MCF 10A (cell line): ENCODE results near the gene FBXO44. TPM values are rescaled to one million over a fixed set of nuclear protein-coding genes. Genes with fewer than 3 reads are reported as not detected.

ENCODE experiments used
- BruUV-seq: library from RNA; stranded (reverse); fragments of 400-500 nt; replicated peaks from 2 replicates; lab custom pipeline; 2021; lab: Mats Ljungman, UMichigan
- CTCF ChIA-PET: fragments of 300-600 bp; sonication (Branson Sonifier 250); formaldehyde crosslinking; extraction: SDS; loops from one replicate; lab custom pipeline; 2021; ENCODE audit warnings: antibody characterized with exemption, inconsistent platforms; lab: Yijun Ruan, JAX
- POLR2A ChIA-PET: fragments of 300-600, 350-650 bp; sonication (Branson Sonifier 250); formaldehyde crosslinking; extraction: SDS; loops from one replicate; lab custom pipeline; 2020; ENCODE audit warnings: antibody characterized with exemption, inconsistent platforms; lab: Yijun Ruan, JAX
- DNase-seq: peaks from one replicate; pipeline ENCODE4 v3.0.0-alpha.2; 2018; ENCODE audit not compliant: unreplicated experiment
- H3K27ac Mint-ChIP-seq: one replicate; pipeline ENCODE4 v1.8.0; 2022; ENCODE audit warnings: mild to moderate bottlenecking, low read depth, mixed read lengths; ENCODE audit not compliant: unreplicated experiment
- H3K27me3 Mint-ChIP-seq: one replicate; pipeline ENCODE4 v1.8.0; 2022; ENCODE audit warnings: mixed read lengths; ENCODE audit not compliant: insufficient read depth, unreplicated experiment
- H3K36me3 Mint-ChIP-seq: one replicate; pipeline ENCODE4 v1.8.0; 2022; ENCODE audit warnings: mild to moderate bottlenecking, moderate library complexity, mixed read lengths; ENCODE audit not compliant: insufficient read depth, unreplicated experiment
- H3K4me1 Mint-ChIP-seq: one replicate; pipeline ENCODE4 v1.8.0; 2022; ENCODE audit warnings: mixed read lengths; ENCODE audit not compliant: insufficient read depth, unreplicated experiment
- H3K4me3 Mint-ChIP-seq: one replicate; pipeline ENCODE4 v1.8.0; 2022; ENCODE audit warnings: mild to moderate bottlenecking, moderate library complexity, mixed read lengths; ENCODE audit not compliant: unreplicated experiment
- H3K9me3 Mint-ChIP-seq: one replicate; pipeline ENCODE4 v1.8.0; 2022; ENCODE audit warnings: mixed read lengths; ENCODE audit not compliant: unreplicated experiment
- intact Hi-C: fragments of 100-400 bp; cut with micrococcal nuclease; formaldehyde crosslinking; loops from 2 replicates; pipeline ENCODE4 v1.14.1; 2022
- total RNA-seq: library from RNA; stranded (reverse); gene quantifications from 2 replicates; pipeline ENCODE4 v1.2.3, GENCODE V29; 2022
- TF ChIP-seq, protein P1 (sequence below): fragments of 200-600 bp; IDR thresholded peaks from one replicate; pipeline ENCODE4 v1.8.0; 2022; ENCODE audit warnings: antibody characterized with exemption, mild to moderate bottlenecking; ENCODE audit not compliant: unreplicated experiment

The FBXO44 gene
- total RNA-seq, 1 experiment from 2014 or later, result 16.3 TPM

- intact Hi-C loops, result no loop called here
- no peak overlapping the region for H3K4me3 Mint-ChIP-seq
- CTCF ChIA-PET, result interaction anchor here (0.8 to 2.1 kb wide), 2 partner anchors 11 to 33 kb away, joined by 4 to 6 read pairs; partner anchors contain the start of gene FBXO6
These were observed 20.6 kb downstream of the FBXO44 start for GRCh38 chr1:11675325-11675724.

DNA sequence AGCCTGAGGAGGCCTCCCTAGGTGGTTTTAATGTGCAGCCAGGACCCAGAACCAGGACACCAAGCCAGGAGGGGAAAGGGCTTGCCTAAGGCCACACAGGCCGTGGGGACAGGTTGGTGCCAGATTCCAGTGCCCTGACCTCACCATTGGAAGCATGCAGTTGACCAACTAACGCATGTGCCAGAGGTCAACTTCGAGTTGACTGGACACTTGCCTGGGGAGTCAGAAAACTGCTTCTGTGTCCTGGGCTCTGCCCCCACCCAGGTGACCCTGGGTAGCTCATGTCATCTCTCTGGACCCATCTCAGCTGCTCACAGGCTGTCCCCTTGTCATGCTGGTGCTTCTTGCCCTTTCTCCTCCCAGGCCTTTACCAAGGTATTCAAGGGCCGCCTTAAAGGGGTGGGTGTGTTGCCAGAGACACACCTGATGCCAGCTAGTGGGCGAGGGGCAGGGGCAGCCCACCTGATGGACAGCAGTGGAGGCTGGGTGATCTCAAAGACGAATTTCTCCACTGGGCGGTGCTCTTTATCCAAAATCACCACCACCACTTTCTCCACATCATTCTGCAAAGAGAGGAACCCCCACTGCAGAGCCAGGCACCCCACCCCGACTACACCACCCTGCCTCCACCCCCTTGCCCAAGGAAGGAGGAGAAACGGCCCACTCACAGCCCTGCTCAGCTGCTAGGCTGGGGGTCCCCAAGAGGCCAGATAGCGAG is 21.9 kb downstream of the FBXO44 start:
- TF ChIP-seq, protein P1, sequence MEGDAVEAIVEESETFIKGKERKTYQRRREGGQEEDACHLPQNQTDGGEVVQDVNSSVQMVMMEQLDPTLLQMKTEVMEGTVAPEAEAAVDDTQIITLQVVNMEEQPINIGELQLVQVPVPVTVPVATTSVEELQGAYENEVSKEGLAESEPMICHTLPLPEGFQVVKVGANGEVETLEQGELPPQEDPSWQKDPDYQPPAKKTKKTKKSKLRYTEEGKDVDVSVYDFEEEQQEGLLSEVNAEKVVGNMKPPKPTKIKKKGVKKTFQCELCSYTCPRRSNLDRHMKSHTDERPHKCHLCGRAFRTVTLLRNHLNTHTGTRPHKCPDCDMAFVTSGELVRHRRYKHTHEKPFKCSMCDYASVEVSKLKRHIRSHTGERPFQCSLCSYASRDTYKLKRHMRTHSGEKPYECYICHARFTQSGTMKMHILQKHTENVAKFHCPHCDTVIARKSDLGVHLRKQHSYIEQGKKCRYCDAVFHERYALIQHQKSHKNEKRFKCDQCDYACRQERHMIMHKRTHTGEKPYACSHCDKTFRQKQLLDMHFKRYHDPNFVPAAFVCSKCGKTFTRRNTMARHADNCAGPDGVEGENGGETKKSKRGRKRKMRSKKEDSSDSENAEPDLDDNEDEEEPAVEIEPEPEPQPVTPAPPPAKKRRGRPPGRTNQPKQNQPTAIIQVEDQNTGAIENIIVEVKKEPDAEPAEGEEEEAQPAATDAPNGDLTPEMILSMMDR, result no peak
- BruUV-seq, result no TSS peak
- H3K4me1 Mint-ChIP-seq, result peaks cover 2% of the 10 kb centered on the region
- H3K27me3 Mint-ChIP-seq, result no peaks in the 10 kb centered on the region
- H3K27ac Mint-ChIP-seq, result no peak overlapping the region
- DNase-seq, result no peak
- intact Hi-C loops, result no loop called here
- CTCF ChIA-PET, result interaction anchor here (0.7 to 2.1 kb wide), 4 partner anchors 13 to 160 kb away, joined by 3 to 6 read pairs (median 3); partner anchors contain the start of gene FBXO6
- POLR2A ChIA-PET, result no interaction called here
- H3K36me3 Mint-ChIP-seq, result peaks cover 12% of the 10 kb centered on the region
- no peak overlapping the region for H3K4me3 Mint-ChIP-seq
- no peaks in the 10 kb centered on the region for H3K9me3 Mint-ChIP-seq

More at GRCh38 chr1:11675325-11675724, 20.6 kb downstream of the FBXO44 start:
- H3K36me3 Mint-ChIP-seq, result peaks cover 12% of the 10 kb centered on the region
- DNase-seq, result no peak
- no peaks in the 10 kb centered on the region for H3K4me1 Mint-ChIP-seq
- no peaks in the 10 kb centered on the region for H3K27me3 Mint-ChIP-seq
- H3K9me3 Mint-ChIP-seq, result no peaks in the 10 kb centered on the region
- TF ChIP-seq, protein P1, result no peak
- H3K27ac Mint-ChIP-seq, result no peak overlapping the region
- POLR2A ChIA-PET, result no interaction called here
- BruUV-seq, result no TSS peak

GRCh38 chr1:11678442-11678841 is 23.8 kb downstream of the FBXO44 start:
- CTCF ChIA-PET, result interaction anchor here (0.6 kb wide), 2 partner anchors 13 to 98 kb away, joined by 3 to 5 read pairs; no protein-coding TSS in a partner anchor

More at GRCh38 chr1:11678442-11678841, 23.8 kb downstream of the FBXO44 start:
- POLR2A ChIA-PET, result interaction anchor here (1.1 kb wide), 1 partner anchor 15 kb away, joined by 3 read pairs; no protein-coding TSS in a partner anchor
- Mint-ChIP-seq H3K9me3 (no peaks in the 10 kb centered on the region), H3K4me3 (no peak overlapping the region), H3K27ac (no peak overlapping the region), H3K4me1 (peaks cover 5% of the 10 kb centered on the region), H3K27me3 (no peaks in the 10 kb centered on the region), H3K36me3 (peaks cover 10% of the 10 kb centered on the region)
- DNase-seq, result no peak
- TSS peak; percentile 17 for BruUV-seq
- intact Hi-C loops, result no loop called here
- TF ChIP-seq, protein P1, result no peak
